ENCODE results near the gene CHRM2. TPM values are rescaled to one million over a fixed set of nuclear protein-coding genes. Genes with fewer than 3 reads are reported as not detected.

CHRM2 gene
- total RNA-seq, 4 donors from 2014 or later, result 9.1 to 20.0 (median 16.3) TPM

GRCh38 chr7:136942401-136942800, 73.9 kb downstream of the CHRM2 start:
- Histone ChIP-seq H3K27ac (replicated peaks in 1 of 4) (no peak overlapping the region), H3K4me3 (no peak overlapping the region), H3K9me3 (no peaks in the 10 kb centered on the region), H3K36me3 (no peaks in the 10 kb centered on the region), H3K4me1 (peaks cover 0 to 15% (median 6%) of the 10 kb centered on the region in 4 donors), H3K27me3 (no peaks in the 10 kb centered on the region)
- intact Hi-C loops (cut with DNase I), result no loop called here
- DNase-seq (ENCODE audit: extremely low spot score), result no peak
- TF ChIP-seq, protein P1, sequence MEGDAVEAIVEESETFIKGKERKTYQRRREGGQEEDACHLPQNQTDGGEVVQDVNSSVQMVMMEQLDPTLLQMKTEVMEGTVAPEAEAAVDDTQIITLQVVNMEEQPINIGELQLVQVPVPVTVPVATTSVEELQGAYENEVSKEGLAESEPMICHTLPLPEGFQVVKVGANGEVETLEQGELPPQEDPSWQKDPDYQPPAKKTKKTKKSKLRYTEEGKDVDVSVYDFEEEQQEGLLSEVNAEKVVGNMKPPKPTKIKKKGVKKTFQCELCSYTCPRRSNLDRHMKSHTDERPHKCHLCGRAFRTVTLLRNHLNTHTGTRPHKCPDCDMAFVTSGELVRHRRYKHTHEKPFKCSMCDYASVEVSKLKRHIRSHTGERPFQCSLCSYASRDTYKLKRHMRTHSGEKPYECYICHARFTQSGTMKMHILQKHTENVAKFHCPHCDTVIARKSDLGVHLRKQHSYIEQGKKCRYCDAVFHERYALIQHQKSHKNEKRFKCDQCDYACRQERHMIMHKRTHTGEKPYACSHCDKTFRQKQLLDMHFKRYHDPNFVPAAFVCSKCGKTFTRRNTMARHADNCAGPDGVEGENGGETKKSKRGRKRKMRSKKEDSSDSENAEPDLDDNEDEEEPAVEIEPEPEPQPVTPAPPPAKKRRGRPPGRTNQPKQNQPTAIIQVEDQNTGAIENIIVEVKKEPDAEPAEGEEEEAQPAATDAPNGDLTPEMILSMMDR (IDR thresholded peaks at IDR 0.05), result no peak
- no peak for TF ChIP-seq EP300 (IDR thresholded peaks at IDR 0.05)
- no peak for TF ChIP-seq POLR2AphosphoS5 (IDR thresholded peaks at IDR 0.05)
- TF ChIP-seq POLR2A (IDR thresholded peaks at IDR 0.05; ENCODE audit: low read depth), result no peak

- WGBS, result 54% methylated on average over 1 of the region's 1 CpG
- Histone ChIP-seq H3K27ac (replicated peaks in 1 of 4) (no peak overlapping the region), H3K27me3 (no peaks in the 10 kb centered on the region), H3K9me3 (no peaks in the 10 kb centered on the region), H3K36me3 (no peaks in the 10 kb centered on the region), H3K4me3 (no peak overlapping the region), H3K4me1 (peaks cover 0 to 15% (median 6%) of the 10 kb centered on the region in 4 donors)
- TF ChIP-seq EP300 (IDR thresholded peaks at IDR 0.05) (no peak), POLR2AphosphoS5 (IDR thresholded peaks at IDR 0.05) (no peak), POLR2A (IDR thresholded peaks at IDR 0.05; ENCODE audit: low read depth) (no peak)
- TF ChIP-seq, protein P1 (IDR thresholded peaks at IDR 0.05), result no peak
- DNase-seq (ENCODE audit: extremely low spot score), result no peak
- intact Hi-C loops (cut with DNase I), result no loop called here
Measured at GRCh38 chr7:136942994-136943393, 74.5 kb downstream of the CHRM2 start.

- Histone ChIP-seq H3K27me3 (no peaks in the 10 kb centered on the region), H3K27ac (replicated peaks in 1 of 4) (no peak overlapping the region), H3K4me1 (peaks cover 0 to 10% (median 3%) of the 10 kb centered on the region in 4 donors), H3K36me3 (no peaks in the 10 kb centered on the region), H3K4me3 (no peak overlapping the region), H3K9me3 (no peaks in the 10 kb centered on the region)
- intact Hi-C loops (cut with DNase I), result no loop called here
- TF ChIP-seq, protein P1 (IDR thresholded peaks at IDR 0.05), result no peak
- TF ChIP-seq POLR2A (IDR thresholded peaks at IDR 0.05; ENCODE audit: low read depth) (no peak), EP300 (IDR thresholded peaks at IDR 0.05) (no peak), POLR2AphosphoS5 (IDR thresholded peaks at IDR 0.05) (no peak)
- no peak for DNase-seq (ENCODE audit: extremely low spot score)
Measured at GRCh38 chr7:136947347-136947746, 78.9 kb downstream of the CHRM2 start.

- H3K36me3 ChIP-seq, result no peaks in the 10 kb centered on the region
- no peak overlapping the region for H3K4me3 ChIP-seq
- H3K27me3 ChIP-seq, result no peaks in the 10 kb centered on the region
- intact Hi-C loops (cut with DNase I), result no loop called here
- no peaks in the 10 kb centered on the region for H3K9me3 ChIP-seq
- WGBS, result 81% methylated on average over 3 of the region's 3 CpGs
- DNase-seq (ENCODE audit: extremely low spot score), result no peak
- no peak overlapping the region for H3K27ac ChIP-seq (replicated peaks in 1 of 4)
- peaks cover 0 to 4% (median 0%) of the 10 kb centered on the region in 4 donors for H3K4me1 ChIP-seq
- no peak for TF ChIP-seq POLR2A (IDR thresholded peaks at IDR 0.05; ENCODE audit: low read depth)
- TF ChIP-seq EP300 (IDR thresholded peaks at IDR 0.05), result no peak
- TF ChIP-seq, protein P1 (IDR thresholded peaks at IDR 0.05), result no peak
- no peak for TF ChIP-seq POLR2AphosphoS5 (IDR thresholded peaks at IDR 0.05)
Measured at GRCh38 chr7:136950331-136950730, 81.9 kb downstream of the CHRM2 start.

- Histone ChIP-seq H3K36me3 (no peaks in the 10 kb centered on the region), H3K4me1 (peaks cover 7 to 22% (median 12%) of the 10 kb centered on the region in 4 donors), H3K27me3 (no peaks in the 10 kb centered on the region), H3K9me3 (no peaks in the 10 kb centered on the region), H3K4me3 (no peak overlapping the region), H3K27ac (replicated peaks in 1 of 4) (no peak overlapping the region)
- intact Hi-C loops (cut with DNase I), result no loop called here
- WGBS, result 65% methylated on average over 3 of the region's 3 CpGs
- DNase-seq (ENCODE audit: extremely low spot score), result no peak
- no peak for TF ChIP-seq EP300 (IDR thresholded peaks at IDR 0.05)
- TF ChIP-seq POLR2A (IDR thresholded peaks at IDR 0.05; ENCODE audit: low read depth), result no peak
- no peak for TF ChIP-seq POLR2AphosphoS5 (IDR thresholded peaks at IDR 0.05)
- TF ChIP-seq, protein P1 (IDR thresholded peaks at IDR 0.05), result no peak
Measured at GRCh38 chr7:136953386-136953785, 84.9 kb downstream of the CHRM2 start.
